BJ (cell line): Measurements from ENCODE around the gene ARHGEF4. TPM values are rescaled to one million over a fixed set of nuclear protein-coding genes. Genes with fewer than 3 reads are reported as not detected.

ENCODE experiments used
- CTCF ChIA-PET: fragments of 350-600 bp; formaldehyde crosslinking; extraction: SDS; loops from one replicate; lab custom pipeline; 2021; ENCODE audit warnings: antibody characterized with exemption, inconsistent platforms; lab: Yijun Ruan, JAX
- POLR2A ChIA-PET: fragments of 300-600 bp; sonication (Branson Sonifier 250); formaldehyde crosslinking; extraction: SDS; loops from one replicate; lab custom pipeline; 2021; ENCODE audit warnings: antibody characterized with exemption; lab: Charles Lee
- DNase-seq: peaks from one replicate; pipeline ENCODE4 v3.0.0-alpha.2; 2011; ENCODE audit warnings: low read depth
- H3K27me3 ChIP-seq: 2 replicates; pipeline ENCODE4 v1.6.0; 2011; ENCODE audit warnings: low read length; ENCODE audit not compliant: control insufficient read depth, insufficient read depth
- H3K36me3 ChIP-seq: 2 replicates; pipeline ENCODE4 v1.5.1; 2011; ENCODE audit warnings: low read length; ENCODE audit not compliant: control insufficient read depth, insufficient read depth
- H3K4me3 ChIP-seq: 2 replicates; pipeline ENCODE4 v1.5.1; 2011; ENCODE audit warnings: low read depth, mild to moderate bottlenecking, control low read depth, low read length
- CTCF ChIP-seq: IDR thresholded peaks from 2 replicates; pipeline ENCODE4 v1.5.1; 2011; ENCODE audit warnings: low read depth, mild to moderate bottlenecking, control low read depth, inconsistent platforms, low read length, moderate library complexity; ENCODE audit not compliant: insufficient read depth
- polyA plus RNA-seq: library from polyadenylated mRNA; depleted of rRNA; stranded (reverse); fragments of >200 nt; gene quantifications from 2 replicates; pipeline ENCODE4 v1.2.3, GENCODE V29; 2011

Gene ARHGEF4
- polyA plus RNA-seq, 1 experiment, result 15.1 TPM

DNA sequence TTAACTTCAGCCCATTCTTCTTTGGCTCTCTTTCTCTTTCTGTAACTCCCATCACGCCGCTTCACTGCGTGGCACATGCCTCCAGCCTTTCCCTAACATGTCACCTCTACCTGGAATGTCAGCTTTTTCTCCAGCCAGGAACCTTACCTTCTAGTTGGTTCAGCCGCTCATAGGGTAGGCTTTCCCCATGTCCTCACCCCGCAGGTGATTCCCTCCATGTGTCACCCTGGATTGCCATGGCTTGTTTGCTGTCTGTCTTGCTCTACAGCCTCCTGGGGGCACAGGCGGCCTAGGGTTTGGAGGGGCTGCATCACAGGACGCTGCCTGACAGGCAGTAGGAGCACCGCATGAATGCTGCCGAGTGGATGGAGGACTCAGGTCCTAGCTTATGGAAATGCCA, 39.2 kb downstream of the ARHGEF4 start:
- no peak for TF ChIP-seq CTCF
- ChIA-PET CTCF (interaction anchor here (11.0 kb wide), 1 partner anchor 79 kb away, joined by 177 read pairs; no protein-coding TSS in a partner anchor), POLR2A (no interaction called here)
- Histone ChIP-seq H3K4me3 (no peak overlapping the region), H3K27me3 (0 out of 2 replicates have a peak, but pooled peaks cover 1% of the 10 kb centered on the region), H3K36me3 (no peaks in the 10 kb centered on the region)
- DNase-seq, result no peak

GRCh38 chr2:130877258-130877657, 40.5 kb downstream of the ARHGEF4 start:
- CTCF ChIA-PET, result interaction anchor here (1.0 to 11.0 kb wide), 2 partner anchors 12 to 80 kb away, joined by 3 to 177 read pairs; no protein-coding TSS in a partner anchor
- Histone ChIP-seq H3K36me3 (no peaks in the 10 kb centered on the region), H3K27me3 (0 out of 2 replicates have a peak, but pooled peaks cover 1% of the 10 kb centered on the region), H3K4me3 (no peak overlapping the region)
- DNase-seq, result no peak
- POLR2A ChIA-PET, result no interaction called here
- no peak for TF ChIP-seq CTCF

GRCh38 chr2:130878316-130878715, 41.6 kb downstream of the ARHGEF4 start:
- no peak for TF ChIP-seq CTCF
- POLR2A ChIA-PET, result no interaction called here
- Histone ChIP-seq H3K27me3 (0 out of 2 replicates have a peak, but pooled peaks cover 1% of the 10 kb centered on the region), H3K4me3 (no peak overlapping the region), H3K36me3 (no peaks in the 10 kb centered on the region)
- CTCF ChIA-PET, result interaction anchor here (1.0 to 11.0 kb wide), 2 partner anchors 81 kb away, joined by 6 to 177 read pairs; no protein-coding TSS in a partner anchor
- no peak for DNase-seq

DNA sequence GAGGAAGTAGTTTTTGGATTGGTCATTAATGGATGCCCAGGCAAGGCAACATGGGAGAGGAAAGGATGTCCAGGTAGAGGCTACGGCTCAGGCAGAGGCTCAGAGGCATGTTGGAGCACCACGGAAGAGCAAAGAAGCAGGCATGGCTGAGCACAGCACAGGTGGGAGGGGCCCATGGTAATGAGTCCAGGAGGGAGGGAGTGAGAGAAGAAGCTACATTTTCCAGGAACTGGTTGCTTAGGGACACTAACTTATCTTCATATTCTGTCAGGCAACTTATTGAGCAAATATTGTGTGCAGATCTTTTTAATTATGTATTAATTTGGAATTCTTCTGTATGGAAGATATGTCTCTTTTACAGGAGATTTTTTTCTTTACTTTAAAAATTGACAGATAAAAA, 42.2 kb downstream of the ARHGEF4 start:
- no peak for TF ChIP-seq CTCF
- CTCF ChIA-PET, result interaction anchor here (1.0 kb wide), 1 partner anchor 82 kb away, joined by 6 read pairs; no protein-coding TSS in a partner anchor

DNA sequence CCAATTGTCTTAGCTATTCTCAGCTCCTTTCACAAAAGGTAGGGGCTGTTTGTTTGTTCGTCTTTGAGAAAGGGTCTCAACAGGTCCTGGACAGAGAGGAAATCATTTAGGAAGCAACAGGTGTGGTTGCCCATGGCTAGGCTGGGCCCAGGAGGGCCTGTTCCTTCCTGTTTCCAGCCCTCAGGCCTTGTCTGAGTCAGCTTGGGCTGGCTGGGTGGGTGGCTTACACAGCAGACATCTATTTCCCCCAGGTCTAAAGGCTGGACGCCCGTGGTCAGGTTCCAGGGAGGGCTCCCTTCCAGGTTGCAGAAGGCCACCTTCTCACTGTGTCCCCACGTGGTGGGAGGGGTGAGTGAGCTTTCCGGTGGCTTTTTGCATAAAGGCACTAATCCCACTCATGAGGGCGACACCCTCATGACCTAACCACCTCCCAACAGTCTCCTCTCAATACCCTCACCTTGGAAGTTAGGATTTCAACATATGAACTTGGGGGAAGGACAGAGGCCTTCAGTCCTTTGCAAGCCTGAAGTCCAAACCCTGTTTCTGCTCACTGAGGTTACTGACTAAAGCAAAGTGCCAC, 45.5 kb downstream of the ARHGEF4 start:
- Histone ChIP-seq H3K4me3 (no peak overlapping the region), H3K27me3 (0 out of 2 replicates have a peak, but pooled peaks cover 1% of the 10 kb centered on the region), H3K36me3 (no peaks in the 10 kb centered on the region)
- DNase-seq, result no peak
- TF ChIP-seq CTCF, result no peak
- ChIA-PET POLR2A (no interaction called here), CTCF (interaction anchor here (0.8 to 1.2 kb wide), 3 partner anchors 9 to 85 kb away, joined by 3 to 4 read pairs (median 3); no protein-coding TSS in a partner anchor)

More for the DNA sequence above, 42.2 kb downstream of the ARHGEF4 start:
- Histone ChIP-seq H3K36me3 (no peaks in the 10 kb centered on the region), H3K4me3 (no peak overlapping the region), H3K27me3 (0 out of 2 replicates have a peak, but pooled peaks cover 1% of the 10 kb centered on the region)
- POLR2A ChIA-PET, result no interaction called here
- DNase-seq, result no peak
